22Rv1 (cell line): ENCODE measurements around the gene SPRN.
"Not testable (repeated sequence)": the region's sequence is repeated elsewhere in the genome, so short reads cannot be mapped to it uniquely, and the experiment has no call there.

Experiments used
- ZFX ChIP-seq: fragments of 450-650 bp; IDR thresholded peaks from 2 replicates; pipeline ENCODE4 v1.6.1; 2017; ENCODE audit warnings: antibody characterized with exemption, borderline replicate concordance
- TF ChIP-seq, protein P1 (sequence below): fragments of 450-650 bp; IDR thresholded peaks from 2 replicates; pipeline ENCODE4 v1.5.1; 2017; ENCODE audit warnings: mild to moderate bottlenecking

DNA sequence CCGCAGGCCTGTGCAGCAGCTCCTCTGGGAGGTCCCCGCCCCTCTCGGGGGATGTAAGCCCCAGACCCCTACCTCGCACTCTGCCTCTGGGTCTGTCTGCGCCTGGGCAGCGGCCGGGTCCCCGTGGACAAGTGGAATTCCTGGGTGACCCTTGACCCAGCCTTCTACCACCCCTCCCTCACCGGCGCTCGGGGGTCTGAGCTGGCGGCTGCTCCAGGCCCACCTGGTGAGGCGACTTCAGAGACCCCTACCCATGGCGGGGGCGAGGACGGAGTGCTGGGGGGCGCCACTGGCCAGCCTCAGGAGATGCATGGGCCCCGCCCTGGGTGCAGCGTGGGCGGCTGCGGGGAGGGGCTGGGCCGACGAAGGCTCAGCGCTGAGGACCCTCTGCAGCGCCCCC, 8.4 kb upstream of the SPRN start:
- TF ChIP-seq, protein P1, sequence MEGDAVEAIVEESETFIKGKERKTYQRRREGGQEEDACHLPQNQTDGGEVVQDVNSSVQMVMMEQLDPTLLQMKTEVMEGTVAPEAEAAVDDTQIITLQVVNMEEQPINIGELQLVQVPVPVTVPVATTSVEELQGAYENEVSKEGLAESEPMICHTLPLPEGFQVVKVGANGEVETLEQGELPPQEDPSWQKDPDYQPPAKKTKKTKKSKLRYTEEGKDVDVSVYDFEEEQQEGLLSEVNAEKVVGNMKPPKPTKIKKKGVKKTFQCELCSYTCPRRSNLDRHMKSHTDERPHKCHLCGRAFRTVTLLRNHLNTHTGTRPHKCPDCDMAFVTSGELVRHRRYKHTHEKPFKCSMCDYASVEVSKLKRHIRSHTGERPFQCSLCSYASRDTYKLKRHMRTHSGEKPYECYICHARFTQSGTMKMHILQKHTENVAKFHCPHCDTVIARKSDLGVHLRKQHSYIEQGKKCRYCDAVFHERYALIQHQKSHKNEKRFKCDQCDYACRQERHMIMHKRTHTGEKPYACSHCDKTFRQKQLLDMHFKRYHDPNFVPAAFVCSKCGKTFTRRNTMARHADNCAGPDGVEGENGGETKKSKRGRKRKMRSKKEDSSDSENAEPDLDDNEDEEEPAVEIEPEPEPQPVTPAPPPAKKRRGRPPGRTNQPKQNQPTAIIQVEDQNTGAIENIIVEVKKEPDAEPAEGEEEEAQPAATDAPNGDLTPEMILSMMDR: not testable (repeated sequence)
- TF ChIP-seq ZFX: not testable (repeated sequence)
